Left ventricle myocardium inferior (tissue), 1 donor: ENCODE measurements around the gene GCGR. TPM values are rescaled to one million over a fixed set of nuclear protein-coding genes. Genes with fewer than 3 reads are reported as not detected.

Experiments
- DNase-seq: peaks from one replicate; pipeline ENCODE4 v3.0.0-alpha.2; 2020
- H3K27ac ChIP-seq: fragments of 200-600 bp; replicated peaks from 2 replicates; pipeline ENCODE4 v1.8.0; 2021
- H3K27me3 ChIP-seq: fragments of 200-600 bp; 2 replicates; pipeline ENCODE4 v1.8.0; 2021; ENCODE audit warnings: low read depth
- H3K36me3 ChIP-seq: fragments of 200-600 bp; 2 replicates; pipeline ENCODE4 v1.8.0; 2021
- H3K4me1 ChIP-seq: fragments of 200-600 bp; 2 replicates; pipeline ENCODE4 v1.8.0; 2021
- H3K4me3 ChIP-seq: fragments of 200-600 bp; 2 replicates; pipeline ENCODE4 v1.8.0; 2021; ENCODE audit warnings: mild to moderate bottlenecking, moderate library complexity
- H3K9me3 ChIP-seq: fragments of 200-600 bp; replicated peaks from 2 replicates; pipeline ENCODE4 v1.8.0; 2021
- CTCF ChIP-seq: fragments of 200-600 bp; IDR thresholded peaks from 2 replicates; pipeline ENCODE4 v1.8.0; 2021; ENCODE audit warnings: antibody characterized with exemption, mild to moderate bottlenecking, borderline replicate concordance
- intact Hi-C: fragments of 100-400 bp; cut with micrococcal nuclease; formaldehyde crosslinking; loops from one replicate; pipeline ENCODE4 v1.11.0; 2022
- total RNA-seq: library from RNA; stranded (reverse); fragmentation: NEBNext Ultra II Directional; extraction: Animal tissue kit (Norgen Biotek cat#: 25700); gene quantifications from one replicate; pipeline ENCODE4 v1.2.1, GENCODE V29; 2021
- donor health status: DM: no; HTN: yes; CAD: no; lungs with severe emphysema.

Gene GCGR
- total RNA-seq, 1 donor from 2014 or later: not detected

DNA sequence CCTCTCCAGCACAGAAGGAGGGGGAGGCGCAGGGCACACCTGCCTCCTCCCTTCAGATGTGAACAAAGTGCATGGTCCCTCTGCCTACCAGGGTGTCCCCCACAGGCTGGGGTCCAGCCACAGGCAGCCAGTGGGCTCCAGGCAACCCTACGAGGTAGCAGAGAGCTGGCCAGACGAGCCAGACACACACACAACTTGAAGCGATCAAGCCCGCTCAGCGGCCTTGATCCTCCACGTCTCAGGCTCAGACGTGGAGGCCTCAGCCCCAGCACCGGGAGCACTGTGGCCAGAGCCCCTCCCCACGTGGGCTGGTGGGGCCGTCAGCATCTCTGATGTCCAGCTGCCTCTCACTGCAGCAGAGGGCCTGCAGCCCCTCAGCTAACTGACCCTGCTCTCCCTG is 20.6 kb downstream of the GCGR start:
- DNase-seq: no peak
- Histone ChIP-seq H3K9me3 (no peaks in the 10 kb centered on the region), H3K4me3 (no peak overlapping the region), H3K27me3 (no peaks in the 10 kb centered on the region), H3K36me3 (peaks cover 10% of the 10 kb centered on the region), H3K4me1 (peaks cover 44% of the 10 kb centered on the region), H3K27ac (no peak overlapping the region)
- no peak for TF ChIP-seq CTCF
- intact Hi-C loops: no loop called here

DNA sequence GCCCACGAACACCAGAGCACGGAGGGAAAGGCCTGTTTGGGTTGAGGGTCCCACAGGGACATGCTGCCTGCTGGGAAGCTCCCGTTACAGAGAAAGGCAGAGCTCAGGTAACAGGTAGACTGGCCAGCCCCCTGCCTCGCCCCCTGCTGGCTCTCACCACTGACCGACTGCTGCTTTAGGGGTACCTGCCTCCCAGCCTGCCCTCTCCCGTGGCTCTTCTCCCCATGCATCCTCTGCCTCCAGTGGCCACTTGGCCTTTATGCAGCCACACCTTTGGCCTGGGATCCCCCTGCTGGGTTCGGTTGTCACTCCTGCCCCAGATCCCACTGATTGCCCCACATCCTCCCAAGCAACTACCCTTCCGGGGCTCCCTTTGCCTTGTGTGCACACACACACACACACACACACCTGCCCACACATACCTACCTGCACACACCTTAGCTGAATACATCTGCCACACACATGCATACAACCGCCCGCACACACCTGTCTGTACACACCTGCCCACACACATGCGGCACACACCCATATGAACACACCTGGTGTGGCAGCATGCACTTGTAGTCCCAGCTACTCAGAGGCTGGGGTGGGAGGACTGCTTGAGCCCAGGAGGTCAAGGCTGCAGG is 22.0 kb downstream of the GCGR start:
- intact Hi-C loops: no loop called here
- DNase-seq: no peak
- Histone ChIP-seq H3K9me3 (no peaks in the 10 kb centered on the region), H3K36me3 (peaks cover 10% of the 10 kb centered on the region), H3K27me3 (no peaks in the 10 kb centered on the region), H3K4me1 (peaks cover 47% of the 10 kb centered on the region), H3K27ac (no peak overlapping the region), H3K4me3 (no peak overlapping the region)
- TF ChIP-seq CTCF: no peak

DNA sequence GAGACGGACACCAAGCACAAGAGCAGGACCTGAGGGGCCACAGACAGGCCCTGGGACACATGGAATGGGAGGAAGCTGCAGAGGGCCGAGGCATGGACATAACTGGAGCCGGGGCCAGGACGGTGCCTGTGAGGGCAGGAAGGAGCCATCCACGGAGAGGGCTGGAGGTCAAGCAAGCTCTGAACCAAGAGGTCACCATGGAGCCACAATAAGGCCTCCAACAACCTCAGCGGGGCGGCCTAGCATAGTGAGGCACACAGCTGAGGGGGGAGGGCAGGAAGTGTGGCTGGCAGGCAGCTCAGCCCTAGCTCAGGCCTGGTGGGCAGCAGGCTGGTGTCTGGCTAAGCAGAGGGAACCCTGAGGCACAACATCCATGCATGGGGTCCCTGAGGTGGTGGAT is 24.7 kb downstream of the GCGR start:
- intact Hi-C loops: no loop called here
- Histone ChIP-seq H3K27me3 (no peaks in the 10 kb centered on the region), H3K4me1 (peaks cover 50% of the 10 kb centered on the region), H3K9me3 (no peaks in the 10 kb centered on the region), H3K36me3 (peaks cover 8% of the 10 kb centered on the region), H3K4me3 (no peak overlapping the region), H3K27ac (no peak overlapping the region)
- no peak for DNase-seq
- no peak for TF ChIP-seq CTCF

DNA sequence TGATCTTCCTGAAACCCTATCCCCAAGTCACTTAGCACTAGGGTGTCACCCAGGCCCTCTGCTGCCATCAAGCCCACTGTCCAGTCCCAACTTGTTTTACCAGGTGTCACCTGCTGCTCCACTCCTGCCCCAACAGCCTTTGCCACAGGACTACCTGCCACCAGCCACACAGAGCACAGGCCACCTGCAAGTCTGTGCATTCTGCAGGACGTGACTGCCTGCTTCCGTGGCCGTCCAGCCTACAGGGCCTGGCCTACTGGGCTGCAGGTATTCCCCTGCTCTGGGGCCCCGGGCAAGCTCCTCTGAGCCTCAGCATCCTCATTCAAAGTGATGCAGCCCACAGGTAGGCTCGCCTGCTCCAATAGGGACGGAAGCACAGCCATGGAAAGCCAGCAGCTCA is 25.9 kb downstream of the GCGR start:
- no peak for TF ChIP-seq CTCF
- no peak overlapping the region for H3K27ac ChIP-seq
- peaks cover 62% of the 10 kb centered on the region for H3K4me1 ChIP-seq
- H3K9me3 ChIP-seq: no peaks in the 10 kb centered on the region
- H3K36me3 ChIP-seq: no peaks in the 10 kb centered on the region
- no peaks in the 10 kb centered on the region for H3K27me3 ChIP-seq
- intact Hi-C loops: no loop called here
- H3K4me3 ChIP-seq: no peak overlapping the region
- DNase-seq: no peak

- H3K36me3 ChIP-seq: no peaks in the 10 kb centered on the region
- H3K9me3 ChIP-seq: no peaks in the 10 kb centered on the region
- no peak for DNase-seq
- H3K27me3 ChIP-seq: no peaks in the 10 kb centered on the region
- peak overlapping the region; percentile 94 for H3K27ac ChIP-seq
- H3K4me3 ChIP-seq: peak overlapping the region; percentile 96
- peaks cover 53% of the 10 kb centered on the region for H3K4me1 ChIP-seq
- intact Hi-C loops: no loop called here
- no peak for TF ChIP-seq CTCF
Measured at GRCh38 chr17:81831563-81831956, 27.6 kb downstream of the GCGR start.
